ENCODE measurements around the gene KCNA10.
A peak's percentile ranks its signal among the peaks of the same experiment; 100 is the strongest.

KCNA10 gene

GRCh38 chr1:110519125-110519810, at the start of gene KCNA10:
KCNA10 (minus strand) TSS chr1:110519175; CDS start chr1:110518787, 388 bp downstream.
- DNase-seq = no peak

GRCh38 chr1:110566836-110567235, 47.9 kb upstream of the KCNA10 start:
- DNase-seq = no peak

DNA sequence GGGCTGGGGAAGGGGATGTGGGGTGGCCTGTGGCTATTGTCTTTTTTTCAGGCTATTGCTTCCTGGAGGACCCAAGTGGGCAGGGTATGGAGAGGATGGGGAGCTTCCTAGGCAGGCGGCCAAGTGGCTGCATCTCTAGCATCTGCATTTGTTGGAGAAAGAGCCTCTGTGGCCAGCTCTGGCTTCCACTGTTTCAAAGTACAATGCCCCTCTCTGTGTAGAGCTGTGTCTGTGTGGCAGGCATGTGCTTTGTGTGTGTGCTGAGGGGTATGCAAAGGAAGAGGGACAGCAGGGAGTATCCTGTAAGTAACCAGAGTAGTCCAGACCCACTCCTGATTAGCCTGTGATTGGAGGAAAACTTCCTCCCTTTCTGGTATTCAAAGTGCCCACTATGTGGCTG, 46.6 kb upstream of the KCNA10 start:
- DNase-seq = no peak

DNA sequence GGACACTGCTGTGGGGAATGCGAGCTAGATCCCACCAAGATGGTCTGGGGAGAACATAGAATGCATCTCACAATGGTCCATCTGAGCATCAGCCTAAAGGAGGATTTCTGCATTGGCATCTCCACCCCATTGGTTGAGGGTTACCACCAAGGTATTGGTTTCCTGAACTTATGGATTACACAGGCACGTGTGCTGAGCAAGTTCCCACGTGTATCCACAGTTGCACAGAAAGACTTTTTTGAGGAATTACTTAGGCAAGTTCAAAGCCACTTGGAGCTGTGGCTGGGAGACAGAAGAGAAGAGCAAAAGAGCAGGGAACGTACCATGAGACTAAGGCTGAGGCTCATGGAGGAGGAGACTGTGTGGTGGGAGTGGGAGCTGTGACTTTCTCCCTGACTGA, 44.1 kb upstream of the KCNA10 start:
- no peak for DNase-seq

GRCh38 chr1:110561596-110561995, 42.6 kb upstream of the KCNA10 start:
- no peak for DNase-seq

DNA sequence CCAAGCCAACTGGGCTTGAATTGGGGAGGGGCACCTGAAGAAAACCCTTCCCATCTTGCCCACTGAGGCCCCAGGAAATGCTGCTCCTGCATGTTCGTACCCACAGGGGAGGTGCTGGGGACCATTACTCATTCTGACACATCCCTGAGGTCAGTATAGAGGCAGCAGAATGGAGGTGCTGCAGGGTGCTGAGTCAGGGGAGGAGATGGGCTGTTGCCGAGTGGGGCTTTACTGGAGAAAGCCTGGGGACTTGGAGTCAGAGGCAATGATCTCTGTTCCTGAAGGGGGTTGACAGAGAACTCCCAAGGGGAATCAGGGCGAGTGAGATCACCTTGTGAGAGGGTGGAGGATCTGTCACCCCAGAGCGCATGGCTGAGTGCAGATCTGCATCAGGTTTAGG, 40.2 kb upstream of the KCNA10 start:
- no peak for DNase-seq

DNA sequence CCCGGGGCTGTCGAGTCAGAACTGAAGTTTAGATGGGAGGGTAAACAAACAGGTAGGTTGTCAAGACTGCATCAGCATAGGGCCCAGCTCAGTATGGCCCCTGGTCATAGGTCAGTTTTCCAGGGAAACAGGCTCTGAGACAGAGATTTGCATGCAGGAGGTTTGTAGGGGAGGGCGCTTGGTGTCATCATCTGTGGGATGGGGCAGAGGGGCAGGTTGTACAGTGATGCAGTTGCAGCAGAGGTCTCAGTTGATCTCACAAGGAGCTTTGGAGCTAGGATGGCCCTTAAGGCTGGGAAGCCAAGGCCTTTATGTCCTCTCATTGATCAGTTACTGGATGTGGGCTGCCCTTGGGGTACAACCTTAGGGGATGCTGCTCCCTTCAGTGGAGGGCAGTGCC, 38.5 kb upstream of the KCNA10 start:
- DNase-seq = no peak

GRCh38 chr1:110556471-110556807, 37.5 kb upstream of the KCNA10 start:
- no peak for DNase-seq

- DNase-seq = no peak
These were observed 37.0 kb upstream of the KCNA10 start for GRCh38 chr1:110555807-110556470.

DNA sequence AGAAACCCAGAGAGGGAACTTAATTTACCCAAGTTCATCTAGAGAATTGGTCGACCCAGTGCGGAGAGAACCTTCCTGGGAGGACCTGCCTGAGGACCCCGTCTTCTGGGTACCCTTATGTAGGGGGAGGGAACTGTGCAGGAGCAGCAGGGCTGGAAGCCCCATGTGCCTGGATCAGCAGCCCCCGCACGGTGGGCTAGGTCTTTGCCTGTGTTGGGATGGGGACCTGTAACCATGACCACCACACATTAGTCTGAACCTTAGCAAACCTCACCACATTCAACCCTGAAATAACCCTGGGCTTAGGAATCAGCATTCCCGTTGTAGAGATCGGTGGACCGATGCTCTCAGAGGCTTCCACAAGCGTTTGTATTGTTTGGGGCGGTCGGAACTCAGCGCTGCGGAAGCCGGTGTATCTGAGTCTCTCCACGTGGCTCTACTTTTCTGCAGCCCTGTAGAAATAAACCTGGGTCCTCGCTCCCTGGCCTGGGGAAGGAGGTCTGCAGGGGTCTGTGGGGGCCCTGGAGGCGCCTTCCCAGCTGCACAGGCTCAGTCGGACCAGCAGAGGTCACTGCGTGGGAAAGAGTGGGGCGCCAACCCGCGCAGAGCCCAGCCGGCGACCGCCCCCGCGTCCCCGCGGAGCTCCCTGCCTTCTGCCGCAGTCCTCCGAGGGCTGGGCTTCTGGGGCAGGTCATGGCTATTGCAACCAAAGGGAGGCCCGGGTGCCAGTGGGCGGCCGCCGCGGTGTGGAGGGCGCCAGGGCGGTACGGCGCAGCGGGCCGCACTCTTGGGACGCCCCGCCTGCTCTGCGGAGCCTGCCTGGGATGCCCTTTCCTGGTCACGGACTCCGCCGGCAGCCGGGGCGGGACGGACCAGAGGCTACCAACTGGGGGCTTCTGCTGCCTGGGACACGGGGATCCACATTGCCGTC, 36.2 kb upstream of the KCNA10 start:
- DNase-seq = peak in 1 of 2 experiments; percentile 30

DNA sequence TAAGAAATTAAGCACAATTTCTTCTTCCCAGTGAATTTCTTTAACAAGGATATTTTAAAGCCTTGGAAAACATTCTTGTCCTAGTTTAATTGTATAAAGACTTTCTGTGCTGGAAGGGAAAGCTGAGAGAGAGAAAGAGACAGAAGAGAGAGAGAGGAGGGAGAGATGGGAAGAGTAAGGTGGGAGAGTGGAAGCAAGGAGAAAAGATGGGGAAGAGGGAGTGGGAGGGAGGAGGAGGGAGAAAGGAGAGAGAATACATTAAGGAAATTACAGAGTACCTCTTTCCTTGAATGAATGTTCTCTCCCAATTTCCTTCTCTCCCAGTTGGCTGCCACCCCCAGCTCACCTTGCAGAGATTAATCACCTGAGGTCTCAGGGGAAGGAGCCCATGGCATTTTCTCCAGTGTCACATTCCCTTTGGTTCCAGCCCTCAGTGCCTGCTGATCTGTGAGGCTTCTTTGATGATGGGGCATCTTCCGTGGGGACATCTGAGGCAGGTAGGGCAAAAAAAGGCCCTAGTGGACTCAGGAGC, 32.4 kb upstream of the KCNA10 start:
- no peak for DNase-seq

- DNase-seq = no peak
These were observed 30.9 kb upstream of the KCNA10 start for GRCh38 chr1:110549831-110550230.

- DNase-seq = peak in 1 of 2 experiments; percentile 8
These were observed 29.4 kb upstream of the KCNA10 start for GRCh38 chr1:110548381-110548780.

DNA sequence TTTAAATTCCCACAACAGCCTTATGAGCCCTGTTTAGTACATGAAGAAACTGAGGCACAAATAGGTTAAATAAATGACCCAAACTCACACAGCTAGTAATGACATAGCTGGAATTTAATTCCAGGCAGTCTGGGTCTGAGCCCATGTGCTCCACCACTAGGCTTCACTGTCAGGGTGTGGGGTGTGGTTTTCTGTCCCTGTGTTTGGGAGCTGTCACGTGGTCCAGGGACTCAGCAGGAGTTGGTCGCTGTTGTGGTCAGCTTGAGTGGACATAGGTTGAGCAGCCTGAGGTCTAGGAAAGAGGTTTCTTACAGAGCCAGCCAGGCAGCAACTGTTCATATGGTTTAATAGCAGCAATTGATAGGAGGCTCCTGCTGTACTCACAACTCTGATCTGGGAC, 28.0 kb upstream of the KCNA10 start:
- no peak for DNase-seq

GRCh38 chr1:110545492-110545891, 26.5 kb upstream of the KCNA10 start:
- DNase-seq = no peak

DNA sequence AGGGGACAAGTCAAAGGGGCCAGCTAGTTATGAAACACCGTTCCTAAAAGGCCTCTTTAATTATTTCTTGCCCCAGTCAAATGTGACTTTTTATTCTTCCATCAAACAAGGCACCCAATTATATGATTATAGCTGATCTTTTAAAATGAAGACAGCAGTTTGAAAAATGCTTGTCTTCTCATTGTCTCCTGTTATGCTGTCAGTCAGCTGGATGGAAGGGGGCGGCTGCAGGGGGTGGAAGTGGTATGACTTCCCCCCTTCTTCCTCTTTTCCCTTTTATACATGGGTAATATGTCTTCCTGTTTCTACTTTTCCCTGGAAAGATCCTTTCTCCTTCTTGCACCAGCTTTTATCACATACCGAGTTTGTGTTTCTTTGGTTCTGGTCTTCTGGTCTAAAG, 25.8 kb upstream of the KCNA10 start:
- no peak for DNase-seq

- no peak for DNase-seq
These were observed 23.8 kb upstream of the KCNA10 start for GRCh38 chr1:110542725-110543124.

DNA sequence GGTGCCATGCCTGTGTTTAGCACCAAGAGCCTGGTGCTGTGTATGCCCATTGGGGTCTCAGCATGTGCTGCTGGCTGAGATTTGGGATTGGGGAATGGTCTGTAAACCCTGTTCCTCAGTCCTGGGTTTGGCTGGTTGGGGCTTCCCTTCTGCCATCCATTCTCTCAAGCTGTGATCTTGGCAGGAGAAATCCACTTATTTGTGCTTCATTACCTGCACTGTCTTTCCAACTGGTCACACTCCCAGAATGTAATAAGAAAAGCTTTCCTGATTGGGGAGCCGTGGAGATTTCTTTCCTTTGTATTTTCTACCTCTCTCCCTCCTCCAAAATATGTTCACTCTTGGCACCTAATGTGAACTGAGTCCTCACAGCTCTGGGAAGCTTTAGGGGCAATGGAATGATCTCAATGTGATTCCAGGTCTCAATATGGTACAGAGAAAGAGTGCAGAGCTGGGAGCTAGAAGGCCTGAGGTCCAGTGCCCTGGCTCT, 23.0 kb upstream of the KCNA10 start:
- DNase-seq = no peak

DNA sequence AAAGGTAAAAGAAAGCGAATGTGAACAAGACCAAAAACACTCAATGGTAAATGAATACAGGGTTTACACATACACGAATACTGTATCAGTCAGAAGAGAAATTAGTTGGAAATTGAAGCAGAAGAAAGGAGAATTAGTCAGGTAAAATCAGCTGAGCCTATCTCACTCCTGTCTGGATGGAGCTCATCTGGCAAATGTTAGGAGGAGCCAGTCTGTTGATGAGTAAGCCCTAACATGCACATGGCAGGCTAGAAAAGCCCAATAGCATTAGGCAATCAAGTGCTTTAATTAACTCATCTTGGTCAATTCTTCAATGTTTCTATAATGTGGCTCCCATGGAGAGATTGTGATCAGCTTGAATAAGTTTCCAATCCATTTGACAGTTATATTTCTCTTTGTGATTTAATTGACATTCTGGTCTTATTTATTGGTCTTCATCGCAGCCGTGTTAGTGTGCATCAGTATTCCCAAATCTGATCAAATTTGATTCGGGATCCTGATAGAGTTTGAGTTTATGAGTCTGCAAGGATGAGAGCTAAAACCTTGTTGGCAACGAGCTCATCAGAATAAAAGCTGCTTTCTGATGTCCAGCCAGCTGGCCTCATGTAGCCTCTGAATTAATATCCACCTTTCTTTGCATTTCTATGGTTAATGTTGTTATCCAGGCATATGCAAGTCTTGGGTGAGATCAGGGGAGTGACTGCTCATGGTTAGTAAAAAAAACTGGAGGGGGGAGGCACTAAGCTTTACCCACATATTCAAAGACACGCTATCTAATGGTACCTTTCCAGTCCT, 22.1 kb upstream of the KCNA10 start:
- DNase-seq = no peak

DNA sequence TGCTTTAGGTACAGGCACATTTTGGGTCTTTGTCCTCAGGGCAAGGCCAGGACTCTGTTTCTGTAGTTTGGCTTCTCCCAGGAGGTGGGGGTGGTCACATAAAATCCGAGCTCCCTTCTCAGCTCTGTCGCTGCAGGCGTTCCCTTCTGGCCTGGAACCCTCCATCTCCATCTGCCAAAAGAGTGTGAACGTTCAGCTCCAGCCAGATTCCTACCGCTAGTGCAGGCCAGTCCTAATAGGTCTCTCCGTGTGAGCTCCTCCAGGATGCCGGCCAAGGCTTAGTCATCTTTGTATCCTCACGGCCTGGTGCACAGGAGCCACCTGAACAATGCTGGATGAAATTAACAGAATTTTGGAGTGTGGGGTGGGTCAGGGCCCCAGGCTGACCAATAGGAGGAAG, 19.9 kb upstream of the KCNA10 start:
- no peak for DNase-seq

GRCh38 chr1:110538075-110538474, 19.1 kb upstream of the KCNA10 start:
- DNase-seq = no peak

- no peak for DNase-seq
These were observed 17.0 kb upstream of the KCNA10 start for GRCh38 chr1:110535985-110536384.

GRCh38 chr1:110533230-110533629, 14.3 kb upstream of the KCNA10 start:
- DNase-seq = no peak

Measured in NCI-H1930 (cell line).